Fibroblast of skin of left biceps (primary cell): ENCODE results near the gene CACNA2D1.

Experiments used
- DNase-seq, 2 experiments: peaks; one replicate each; pipeline ENCODE4 v3.0.0-alpha.2; 2013; ENCODE audit warnings: low read depth in 2 of 2

The CACNA2D1 gene

DNA sequence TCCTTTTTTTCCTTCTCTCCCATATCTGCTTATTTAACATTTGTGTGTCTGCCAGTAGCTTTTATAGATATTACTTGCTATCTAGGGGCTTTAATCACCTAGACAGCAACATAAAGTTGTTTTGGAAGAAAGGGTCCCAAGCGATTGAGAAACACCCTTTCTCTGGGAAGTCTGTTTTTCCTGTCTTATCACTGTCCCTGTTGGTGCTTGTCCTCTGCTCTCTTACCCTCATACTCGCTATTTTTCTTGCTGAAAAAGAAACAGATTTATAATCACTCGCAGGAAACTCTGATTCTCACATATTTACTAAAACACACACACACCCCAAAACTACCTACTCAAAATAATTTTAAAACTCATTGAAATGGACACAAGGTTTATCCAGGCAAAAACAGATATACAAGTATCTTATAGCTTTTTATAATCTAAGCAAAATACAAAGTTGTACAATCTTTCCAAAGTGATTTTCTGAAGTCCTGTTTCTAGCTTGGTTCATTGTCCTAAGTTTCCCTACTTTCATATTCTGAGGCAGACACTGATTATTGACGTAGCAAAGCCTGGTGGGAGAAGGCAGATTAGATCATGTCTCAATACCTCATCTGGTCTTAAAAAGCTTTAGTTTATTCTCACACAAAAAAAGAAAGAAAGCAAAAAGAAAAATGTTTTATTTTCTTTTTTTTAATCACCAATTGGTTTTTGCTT, 157.3 kb downstream of the CACNA2D1 start:
- no peak for DNase-seq

DNA sequence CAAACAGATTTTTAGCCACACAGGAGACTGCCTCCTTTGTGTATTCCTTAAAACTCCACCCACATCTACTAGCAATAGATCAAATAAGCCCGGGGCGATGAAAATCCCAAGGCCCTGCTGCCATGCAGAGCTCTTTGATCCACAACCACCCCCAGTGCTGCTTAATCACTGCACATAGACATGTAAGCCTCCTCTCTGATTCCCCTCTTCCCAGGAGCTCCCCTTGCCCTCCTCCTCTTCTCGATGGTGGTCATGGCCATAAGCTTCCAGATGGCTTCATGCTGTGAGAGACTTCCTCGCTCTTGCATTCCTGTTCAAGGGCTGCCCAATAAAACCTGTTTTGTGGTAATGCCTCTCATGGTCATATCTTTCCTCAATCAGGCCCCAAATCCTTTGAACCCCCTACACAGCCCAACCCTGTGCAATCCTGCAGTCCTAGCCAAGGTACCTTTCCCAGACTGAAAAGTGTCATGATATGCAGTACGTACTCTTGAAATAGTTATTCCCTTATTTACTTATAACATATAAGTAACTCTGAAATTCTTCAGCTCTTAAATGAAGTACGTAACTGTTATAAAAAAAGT, 158.5 kb downstream of the CACNA2D1 start:
- no peak for DNase-seq

DNA sequence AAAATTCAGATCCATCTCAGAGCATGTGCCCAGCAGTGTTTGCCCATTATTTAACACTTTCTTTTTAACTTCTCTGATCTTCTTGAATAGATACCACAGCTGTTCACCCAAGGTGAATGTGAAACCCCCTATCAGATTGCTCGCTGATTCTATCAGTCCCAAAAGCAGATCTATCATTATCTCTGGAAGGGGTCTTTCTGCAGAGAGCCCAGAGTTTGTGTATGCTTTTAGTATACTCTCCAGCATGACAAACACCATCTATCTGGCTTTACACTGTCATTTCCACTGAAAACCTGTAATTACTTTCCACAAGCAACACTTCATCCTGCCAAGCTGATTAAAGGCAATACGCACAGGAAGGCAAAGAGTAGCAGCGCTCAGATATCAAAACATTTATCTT, 168.2 kb downstream of the CACNA2D1 start:
- no peak for DNase-seq

DNA sequence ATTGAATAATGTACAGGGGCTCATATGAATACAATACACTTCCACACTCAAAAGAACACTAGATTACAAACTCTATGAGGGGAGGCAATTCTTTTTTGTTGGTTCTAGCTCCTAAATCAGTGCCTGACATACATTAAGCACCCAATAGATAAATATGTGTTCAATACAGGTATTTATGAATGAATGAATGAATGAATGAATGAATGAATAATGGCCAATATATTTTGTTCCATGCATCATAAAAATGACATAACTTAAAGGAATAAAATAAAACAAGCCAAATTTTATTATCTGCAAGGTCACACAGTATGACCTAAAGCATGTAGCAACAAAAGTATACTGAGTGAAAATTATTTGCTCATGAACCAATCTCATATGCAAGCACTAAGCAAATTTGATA, 168.9 kb downstream of the CACNA2D1 start:
- DNase-seq = no peak

DNA sequence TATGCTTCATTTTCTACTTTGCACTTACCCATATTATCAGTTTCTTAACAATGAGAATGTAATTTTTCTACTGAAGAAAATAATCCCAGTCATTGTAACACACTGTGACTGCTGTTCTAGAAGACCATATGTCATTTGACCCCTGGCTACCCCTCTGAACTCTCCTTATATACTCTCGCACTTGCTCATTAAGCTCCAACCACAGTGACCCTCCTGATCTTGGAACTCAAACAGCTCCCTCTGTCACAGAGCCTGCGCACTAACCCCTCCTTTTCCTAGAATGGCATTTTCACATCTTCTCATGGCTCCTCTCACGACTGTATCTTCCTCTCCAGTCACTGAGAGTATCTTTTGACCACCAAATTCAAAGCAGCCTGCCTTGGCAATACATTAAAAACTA, 169.7 kb downstream of the CACNA2D1 start:
- no peak for DNase-seq

DNA sequence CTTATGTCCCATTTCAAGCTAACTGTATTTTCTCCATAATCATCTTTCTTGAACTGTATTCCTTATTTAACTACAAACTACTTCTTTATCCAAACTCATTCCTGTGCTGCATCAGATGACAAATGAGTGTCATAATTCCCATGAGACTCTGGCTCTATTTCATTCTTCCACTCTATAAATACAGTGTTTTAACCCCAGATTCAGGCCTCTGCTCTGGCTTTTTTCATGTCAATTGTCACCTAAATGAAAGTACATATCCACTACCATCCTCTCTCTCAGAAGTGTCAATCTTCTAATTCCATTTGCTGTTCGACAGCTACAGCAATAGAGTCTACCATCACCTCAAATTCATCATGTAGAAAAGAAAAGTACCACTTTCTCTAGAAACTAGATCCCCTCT, 172.7 kb downstream of the CACNA2D1 start:
- DNase-seq = no peak

DNA sequence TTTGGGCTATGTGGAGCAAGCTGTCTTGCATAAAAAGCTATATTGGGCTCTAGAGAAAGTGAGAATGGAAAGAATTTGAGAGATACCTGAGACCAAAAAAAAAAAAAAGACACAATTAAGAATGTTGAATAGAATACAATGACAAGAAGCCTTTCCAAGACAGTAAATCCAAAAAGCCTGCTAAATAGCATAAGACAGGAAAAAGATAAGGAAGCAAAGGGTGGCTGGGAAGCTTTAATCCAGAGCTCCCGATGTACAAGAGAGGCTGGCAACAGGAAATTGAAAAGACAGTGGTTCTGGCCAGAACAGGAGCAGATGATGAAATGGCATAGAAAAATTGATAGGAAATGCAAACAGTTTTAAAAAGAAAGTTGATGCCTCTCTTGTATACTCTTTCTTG, 174.9 kb downstream of the CACNA2D1 start:
- DNase-seq = no peak

DNA sequence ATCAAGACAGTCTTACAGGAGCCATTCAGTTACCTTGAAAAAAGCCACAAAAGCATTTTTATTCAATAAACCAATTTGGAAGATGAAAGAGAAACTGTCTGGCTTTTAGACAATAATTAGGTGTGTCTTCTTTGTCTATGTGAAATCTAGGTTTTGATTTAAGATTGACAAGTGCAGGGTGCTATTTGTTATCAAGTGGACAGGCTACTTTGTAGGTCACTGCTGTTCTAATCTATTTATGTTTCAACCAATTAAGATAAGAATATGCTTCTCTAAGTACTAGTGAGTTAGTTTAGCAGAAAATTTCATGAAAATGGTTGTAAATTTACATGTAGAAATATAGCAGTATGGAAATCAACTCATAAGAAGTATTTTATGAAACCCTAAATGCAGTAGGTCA, 177.5 kb downstream of the CACNA2D1 start:
- no peak for DNase-seq

DNA sequence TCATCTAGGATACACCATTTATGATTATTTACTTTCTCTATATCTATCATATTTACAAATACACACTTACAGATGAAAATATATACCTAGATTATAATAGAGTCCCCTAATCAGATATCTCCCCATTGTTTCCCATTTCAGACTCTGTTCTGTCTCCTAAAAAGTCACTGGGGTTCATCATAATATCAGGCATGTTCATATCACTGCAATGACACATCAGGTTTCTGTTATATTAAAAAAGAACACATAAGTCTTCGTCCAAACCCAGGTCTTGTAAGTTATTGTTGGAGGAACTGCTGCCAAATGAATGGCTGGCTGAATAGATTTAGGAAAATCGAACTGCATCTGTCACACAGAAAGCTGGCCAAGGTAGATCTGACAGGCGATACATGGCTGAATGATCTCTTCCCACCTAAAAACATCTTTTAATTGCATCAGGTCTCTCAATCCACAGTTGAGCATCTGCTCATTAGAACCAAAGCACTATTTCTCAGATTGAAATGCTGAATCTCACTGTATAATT, 178.7 kb downstream of the CACNA2D1 start:
- no peak for DNase-seq

DNA sequence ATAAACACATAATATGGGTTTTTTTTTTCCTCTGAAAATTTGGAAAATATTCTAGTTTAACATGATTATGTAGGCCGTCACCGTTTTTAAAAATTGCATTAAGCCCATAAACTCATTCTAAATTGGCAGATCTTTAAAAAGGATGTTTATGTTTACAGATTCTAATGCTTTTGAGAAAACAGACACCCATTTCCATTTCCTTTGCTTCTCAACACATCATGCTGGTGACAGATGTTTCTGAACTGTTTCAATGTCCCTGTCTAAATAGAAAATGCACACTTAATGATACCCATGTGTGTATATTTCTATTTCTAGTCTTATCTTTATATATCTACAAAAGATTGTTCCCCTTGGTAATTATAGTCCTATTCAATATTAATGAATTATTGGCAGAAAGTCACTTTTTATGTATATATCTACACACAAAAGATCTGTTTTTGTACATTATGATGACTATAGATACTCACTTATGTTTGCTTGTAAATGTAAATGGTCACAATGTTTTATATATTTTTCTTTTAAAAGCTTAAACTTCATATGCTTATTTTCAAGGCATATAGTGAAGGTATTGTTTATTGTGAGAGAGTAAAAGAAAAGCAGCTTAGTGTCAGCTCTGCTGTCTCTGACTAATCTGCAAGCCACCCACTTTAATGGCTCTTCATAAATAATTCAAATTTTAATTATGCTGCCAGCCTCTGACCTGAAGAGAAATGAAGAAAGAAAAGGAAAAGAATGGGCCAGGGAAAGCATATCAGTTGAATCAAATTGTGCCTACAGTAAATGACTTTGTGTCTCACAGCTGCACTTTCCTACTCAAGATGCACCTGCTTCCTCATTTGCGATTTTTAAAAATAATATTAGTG, 179.4 kb downstream of the CACNA2D1 start:
- DNase-seq = no peak

DNA sequence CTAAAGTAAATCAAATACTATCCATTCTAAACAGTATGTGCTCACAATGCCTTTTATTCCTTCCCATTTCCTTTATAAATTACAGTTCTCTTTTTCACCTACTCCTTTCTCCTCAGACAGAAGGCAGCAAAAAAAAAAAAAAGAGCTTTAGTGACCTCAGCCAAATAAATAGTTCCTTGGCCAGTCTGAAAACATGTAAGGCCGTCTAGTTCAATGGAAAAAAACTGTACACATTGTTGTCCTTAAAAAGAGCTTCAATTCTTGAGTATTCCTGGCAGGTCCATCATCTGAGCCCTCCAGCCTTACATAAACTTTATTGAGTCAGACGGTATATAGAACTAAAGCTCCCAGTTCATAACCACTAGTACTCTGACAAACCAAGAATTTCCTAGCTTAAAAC, 185.4 kb downstream of the CACNA2D1 start:
- no peak for DNase-seq

DNA sequence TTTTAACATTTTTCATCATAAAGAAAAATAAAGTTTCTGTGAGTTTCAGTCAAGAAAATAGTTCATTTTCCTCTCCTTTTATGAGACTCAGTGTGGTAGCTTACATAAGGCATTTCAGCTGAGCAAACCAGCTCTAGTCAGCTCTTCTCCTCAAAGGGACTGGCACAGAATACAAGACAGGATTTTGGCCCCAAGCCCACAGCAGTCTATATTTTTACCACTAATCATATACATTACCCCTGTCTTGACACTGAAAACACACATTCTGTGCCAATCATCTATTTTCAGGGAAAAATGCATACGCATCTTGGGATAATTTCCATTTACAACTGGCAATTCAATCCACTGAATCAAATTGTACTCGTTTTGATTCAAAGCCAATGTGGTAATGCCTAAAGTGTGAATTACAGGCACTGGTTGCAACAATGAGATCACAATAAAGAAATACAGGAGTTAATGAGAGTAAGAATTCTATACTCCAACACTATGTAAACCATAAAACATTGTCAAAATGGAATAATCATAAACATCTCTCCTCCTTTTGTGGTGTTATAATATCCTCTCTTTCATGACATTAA, 186.4 kb downstream of the CACNA2D1 start:
- DNase-seq = no peak

DNA sequence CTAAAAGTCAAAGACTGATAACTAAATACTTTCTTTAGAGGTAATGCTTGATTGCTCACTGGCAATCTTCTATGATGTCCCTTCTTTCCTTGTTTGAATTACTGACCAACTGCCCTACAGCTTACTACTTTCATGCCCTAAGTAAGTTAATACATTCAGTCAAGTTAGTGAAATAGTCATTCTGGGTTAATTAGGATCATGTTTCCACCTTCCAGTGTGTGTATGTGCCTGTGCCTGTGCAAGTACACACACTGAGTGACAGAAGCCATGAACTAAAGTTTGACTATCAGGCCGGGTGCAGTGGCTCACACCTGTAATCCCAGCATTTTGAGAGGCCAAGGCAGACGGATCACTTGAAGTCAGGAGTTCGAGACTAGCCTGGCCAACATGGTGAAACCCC, 187.9 kb downstream of the CACNA2D1 start:
- no peak for DNase-seq

DNA sequence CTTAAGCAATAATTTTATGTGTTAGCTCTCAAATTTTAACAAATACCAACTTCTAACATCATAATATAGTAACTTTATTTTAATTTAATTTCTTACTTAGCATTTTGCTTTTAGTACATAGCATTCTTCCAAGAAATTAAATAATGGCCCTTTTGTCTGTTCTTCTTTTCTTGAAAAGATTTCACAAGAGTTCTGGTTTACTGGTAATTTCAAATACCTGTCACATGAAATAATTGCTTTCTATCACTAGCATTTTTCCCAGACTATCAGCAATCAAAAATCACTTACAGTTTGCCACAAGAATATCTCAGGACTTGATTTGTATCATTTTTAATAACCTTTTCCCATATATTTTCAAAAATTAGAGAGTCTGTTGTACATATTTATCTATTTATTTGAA, 193.0 kb downstream of the CACNA2D1 start:
- DNase-seq = no peak

DNA sequence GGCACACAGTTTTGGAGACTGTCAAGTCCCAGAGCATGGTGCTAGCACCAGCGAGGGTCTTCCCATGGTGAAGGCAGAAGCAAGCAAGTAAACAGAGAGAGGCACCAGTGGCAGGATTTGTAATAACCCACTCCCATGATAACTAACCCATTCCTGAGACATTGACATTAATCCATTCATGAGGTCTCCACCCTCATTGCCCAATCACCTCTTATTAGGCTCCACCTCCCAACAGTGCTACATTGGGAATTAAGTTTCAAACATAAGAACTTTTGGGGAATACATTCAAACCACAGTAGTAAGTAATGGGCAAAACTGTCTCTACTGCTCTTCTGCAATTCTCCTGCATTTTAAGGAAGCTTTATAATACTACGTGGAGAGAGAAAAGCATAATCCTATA, 193.6 kb downstream of the CACNA2D1 start:
- DNase-seq = no peak

DNA sequence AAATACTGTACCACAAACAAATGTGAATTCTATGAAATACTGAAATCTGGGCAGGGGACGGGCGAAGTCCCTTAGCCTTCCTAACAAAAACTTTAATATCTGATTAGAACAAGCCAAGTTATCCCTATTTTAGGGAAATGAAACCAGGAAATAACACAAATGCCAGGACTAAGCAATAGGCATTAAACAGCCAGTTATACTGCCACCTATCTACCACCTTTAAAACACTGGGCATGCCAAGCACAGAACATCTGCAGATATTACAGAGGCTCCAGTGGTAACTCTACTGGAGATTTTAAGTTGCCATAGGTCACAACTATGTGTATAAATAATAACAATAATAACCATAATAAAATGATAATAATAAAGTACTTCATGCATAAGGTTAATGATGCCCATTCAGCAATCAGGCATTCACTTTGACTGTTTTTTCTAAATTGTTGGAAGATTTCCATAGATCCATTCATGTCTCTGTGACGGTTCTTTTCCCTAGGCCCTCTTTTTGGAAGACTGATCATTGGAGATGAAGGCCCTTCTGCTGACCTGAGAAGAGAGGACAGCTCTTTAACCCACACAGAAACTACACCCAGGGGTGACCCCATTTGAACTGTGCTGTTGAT, 195.7 kb downstream of the CACNA2D1 start:
- no peak for DNase-seq

DNA sequence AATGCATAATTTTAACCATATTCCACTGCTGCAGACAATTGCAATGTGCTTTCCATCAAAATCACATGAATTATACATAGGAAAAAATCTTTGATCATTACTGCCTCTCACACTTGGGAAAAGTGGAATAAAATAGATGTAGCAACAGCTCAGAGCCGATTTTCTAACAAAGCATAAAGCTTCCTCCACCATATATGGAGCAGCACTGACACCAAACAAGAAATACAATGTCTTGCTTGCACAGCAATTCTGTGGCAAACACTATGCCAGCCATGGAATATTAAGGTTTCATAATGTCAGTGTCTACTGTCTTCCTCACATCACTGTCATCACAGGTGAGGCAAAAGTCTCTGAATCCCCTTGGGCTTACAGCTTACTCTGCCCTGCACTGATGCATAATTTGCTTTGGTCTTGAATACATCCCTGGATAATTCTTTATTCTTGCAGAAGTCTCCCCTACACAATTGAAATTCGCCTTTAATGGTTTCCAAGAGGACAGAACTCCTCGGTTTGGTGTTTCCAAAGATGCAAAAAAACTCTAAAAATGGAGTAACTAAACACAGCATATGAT, 198.5 kb downstream of the CACNA2D1 start:
- DNase-seq = no peak

DNA sequence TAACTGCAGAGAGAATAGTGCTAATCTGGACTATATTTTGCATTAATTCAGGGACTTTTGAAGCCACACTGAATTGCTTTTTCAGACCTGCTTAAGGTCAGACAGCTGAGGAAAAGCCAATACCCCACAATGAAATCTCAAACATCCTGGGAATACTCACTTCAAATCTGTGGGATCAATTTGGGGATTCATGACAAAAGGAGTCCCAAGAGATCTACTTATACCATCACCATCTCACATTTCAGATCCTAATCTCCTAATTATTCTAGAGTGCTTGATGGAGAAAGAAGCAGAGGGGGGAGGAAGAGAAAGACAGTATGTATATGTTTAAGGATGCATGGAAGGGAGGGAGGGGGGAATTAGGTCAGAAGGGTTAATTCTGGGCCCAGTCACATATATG, 202.2 kb downstream of the CACNA2D1 start:
- no peak for DNase-seq

DNA sequence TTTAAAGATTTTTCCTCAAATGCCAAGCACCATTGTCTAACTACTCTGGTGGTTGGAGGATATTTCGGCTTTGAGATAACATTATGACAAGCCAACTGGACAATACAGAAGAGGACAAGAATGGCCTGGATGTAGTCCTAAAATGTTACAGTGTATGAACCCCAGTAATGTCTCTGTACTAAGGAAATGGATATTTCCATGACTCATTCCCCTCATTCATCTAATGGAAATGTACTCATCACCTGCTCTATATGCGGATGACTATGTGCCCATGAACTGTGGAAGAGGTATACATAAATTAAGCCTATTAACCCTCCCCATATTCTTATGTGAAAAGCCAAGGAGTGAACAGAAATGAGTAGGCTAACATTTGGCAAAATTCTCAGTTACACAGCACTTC, 207.9 kb downstream of the CACNA2D1 start:
- DNase-seq = peak in 1 of 2 experiments; percentile 8

DNA sequence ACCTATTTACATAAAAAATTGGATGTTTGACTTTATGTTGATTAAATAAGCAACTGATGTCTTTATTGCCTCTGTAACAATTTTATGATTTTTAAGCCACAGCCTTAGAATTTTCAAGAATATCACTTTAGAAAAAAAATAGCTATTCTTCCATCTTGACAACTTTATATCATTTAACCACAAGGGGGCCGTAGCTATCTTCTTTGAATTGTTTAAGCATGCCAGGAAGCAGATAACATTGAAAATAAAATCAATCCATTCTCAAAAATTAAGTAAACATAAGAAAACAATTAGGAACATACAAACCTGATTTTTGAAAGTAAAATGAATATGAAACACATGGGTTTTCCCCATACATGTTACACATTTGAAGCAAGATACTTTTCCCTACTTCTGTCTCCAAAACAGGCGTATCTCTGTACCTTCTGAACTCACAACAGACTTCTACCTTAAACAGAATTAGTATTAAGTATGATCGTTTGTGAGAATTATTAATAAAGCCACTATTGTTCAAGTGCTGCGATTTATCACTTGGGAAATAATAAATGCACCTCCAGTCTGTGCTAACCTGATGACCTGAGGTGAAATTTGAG, 209.0 kb downstream of the CACNA2D1 start:
- DNase-seq = peak; percentile 12 to 20
